DMS114 treated with DMSO at 0.1 percent for 48 hours (cell line): ENCODE data around the gene ANP32A.
A peak's percentile ranks its signal among the peaks of the same experiment; 100 is the strongest.

Experiments used
- DNase-seq: peaks from one replicate; lab custom pipeline; 2025; ENCODE audit not compliant: unreplicated experiment; lab: John Stamatoyannopoulos, UW

ANP32A gene

GRCh38 chr15:68821190-68821840 is 620 bp upstream of the ANP32A start:
- DNase-seq: no peak

GRCh38 chr15:68819495-68820294 is 1.0 kb downstream of the ANP32A start:
- peak; percentile 42 for DNase-seq

GRCh38 chr15:68818769-68819494 is 1.8 kb downstream of the ANP32A start:
- DNase-seq: peak; percentile 19

GRCh38 chr15:68818066-68818768 is 2.5 kb downstream of the ANP32A start:
- peak; percentile 64 for DNase-seq

GRCh38 chr15:68817304-68818065 is 3.2 kb downstream of the ANP32A start:
- peak; percentile 35 for DNase-seq

GRCh38 chr15:68816795-68817303 is 3.8 kb downstream of the ANP32A start:
- no peak for DNase-seq

- DNase-seq: no peak
Measured at GRCh38 chr15:68816158-68816557, 4.5 kb downstream of the ANP32A start.

GRCh38 chr15:68815598-68815997 is 5.1 kb downstream of the ANP32A start:
- no peak for DNase-seq

GRCh38 chr15:68814596-68814995 is 6.1 kb downstream of the ANP32A start:
- DNase-seq: no peak

- DNase-seq: no peak
Measured at GRCh38 chr15:68812597-68813431, 7.9 kb downstream of the ANP32A start.

GRCh38 chr15:68812069-68812468 is 8.6 kb downstream of the ANP32A start:
- no peak for DNase-seq

- DNase-seq: no peak
Measured at GRCh38 chr15:68809517-68809916, 11.2 kb downstream of the ANP32A start.

GRCh38 chr15:68808770-68809169 is 11.9 kb downstream of the ANP32A start:
- no peak for DNase-seq

- DNase-seq: no peak
Measured at GRCh38 chr15:68808091-68808490, 12.6 kb downstream of the ANP32A start.

GRCh38 chr15:68807249-68807648 is 13.4 kb downstream of the ANP32A start:
- DNase-seq: no peak

- DNase-seq: no peak
Measured at GRCh38 chr15:68806220-68807060, 14.3 kb downstream of the ANP32A start.

GRCh38 chr15:68802373-68802772 is 18.3 kb downstream of the ANP32A start:
- DNase-seq: no peak

GRCh38 chr15:68801572-68802148 is 19.0 kb downstream of the ANP32A start:
- DNase-seq: no peak
